Pulmonary artery endothelial cell (primary cell): ENCODE results near the gene BRCA1. TPM values are rescaled to one million over a fixed set of nuclear protein-coding genes. Genes with fewer than 3 reads are reported as not detected.
"Not testable (repeated sequence)": the region's sequence is repeated elsewhere in the genome, so short reads cannot be mapped to it uniquely, and the experiment has no call there.

Experiments used
- DNase-seq: peaks from one replicate; pipeline ENCODE4 v3.0.0-alpha.2; 2011; ENCODE audit warnings: low read depth, low spot score
- total RNA-seq: library from RNA; depleted of rRNA; stranded (reverse); fragments of >200 nt; gene quantifications from 2 replicates; pipeline ENCODE4 v1.2.3, GENCODE V29; 2014

The BRCA1 gene
- total RNA-seq, 1 donor from 2014 or later: 21.2 TPM

- DNase-seq: no peak
Measured at GRCh38 chr17:43134774-43135453, 9.8 kb upstream of the BRCA1 start.

GRCh38 chr17:43133439-43133838 is 8.3 kb upstream of the BRCA1 start:
- not testable (repeated sequence) for DNase-seq

- no peak for DNase-seq
Measured at GRCh38 chr17:43132117-43132516, 7.0 kb upstream of the BRCA1 start.

- no peak for DNase-seq
Measured at GRCh38 chr17:43129671-43130010, 4.5 kb upstream of the BRCA1 start.

- not testable (repeated sequence) for DNase-seq
Measured at GRCh38 chr17:43127333-43127876, 2.2 kb upstream of the BRCA1 start.

- DNase-seq: no peak
Measured at GRCh38 chr17:43126911-43127290, 1.7 kb upstream of the BRCA1 start.

- no peak for DNase-seq
Measured at GRCh38 chr17:43125967-43126910, 1.1 kb upstream of the BRCA1 start.

GRCh38 chr17:43118679-43119615 is 6.2 kb downstream of the BRCA1 start:
- DNase-seq: no peak

- DNase-seq: no peak
Measured at GRCh38 chr17:43114151-43114552, 11.0 kb downstream of the BRCA1 start.

GRCh38 chr17:43106552-43106951 is 18.6 kb downstream of the BRCA1 start:
- no peak for DNase-seq

GRCh38 chr17:43105146-43105545 is 20.0 kb downstream of the BRCA1 start:
- no peak for DNase-seq

- no peak for DNase-seq
Measured at GRCh38 chr17:43104665-43105064, 20.5 kb downstream of the BRCA1 start.

- not testable (repeated sequence) for DNase-seq
Measured at GRCh38 chr17:43095364-43095763, 29.8 kb downstream of the BRCA1 start.

- DNase-seq: no peak
Measured at GRCh38 chr17:43094129-43094835, 30.9 kb downstream of the BRCA1 start.

- no peak for DNase-seq
Measured at GRCh38 chr17:43092901-43093300, 32.3 kb downstream of the BRCA1 start.

GRCh38 chr17:43090022-43090421 is 35.1 kb downstream of the BRCA1 start:
- DNase-seq: no peak

GRCh38 chr17:43085474-43085873 is 39.7 kb downstream of the BRCA1 start:
- DNase-seq: no peak

GRCh38 chr17:43079641-43080302 is 45.4 kb downstream of the BRCA1 start:
- no peak for DNase-seq

- no peak for DNase-seq
Measured at GRCh38 chr17:43074869-43075268, 50.3 kb downstream of the BRCA1 start.

GRCh38 chr17:43070872-43071271 is 54.3 kb downstream of the BRCA1 start:
- DNase-seq: no peak
